ENCODE results near the gene ARL8B.

- TF ChIP-seq EZH2phosphoT487 (IDR thresholded peaks at IDR 0.05; ENCODE audit: borderline replicate concordance, low read length) (no peak), EZH2 (IDR thresholded peaks at IDR 0.05; ENCODE audit: low read length, unreplicated experiment) (no peak)
- TF ChIP-seq, protein P1, sequence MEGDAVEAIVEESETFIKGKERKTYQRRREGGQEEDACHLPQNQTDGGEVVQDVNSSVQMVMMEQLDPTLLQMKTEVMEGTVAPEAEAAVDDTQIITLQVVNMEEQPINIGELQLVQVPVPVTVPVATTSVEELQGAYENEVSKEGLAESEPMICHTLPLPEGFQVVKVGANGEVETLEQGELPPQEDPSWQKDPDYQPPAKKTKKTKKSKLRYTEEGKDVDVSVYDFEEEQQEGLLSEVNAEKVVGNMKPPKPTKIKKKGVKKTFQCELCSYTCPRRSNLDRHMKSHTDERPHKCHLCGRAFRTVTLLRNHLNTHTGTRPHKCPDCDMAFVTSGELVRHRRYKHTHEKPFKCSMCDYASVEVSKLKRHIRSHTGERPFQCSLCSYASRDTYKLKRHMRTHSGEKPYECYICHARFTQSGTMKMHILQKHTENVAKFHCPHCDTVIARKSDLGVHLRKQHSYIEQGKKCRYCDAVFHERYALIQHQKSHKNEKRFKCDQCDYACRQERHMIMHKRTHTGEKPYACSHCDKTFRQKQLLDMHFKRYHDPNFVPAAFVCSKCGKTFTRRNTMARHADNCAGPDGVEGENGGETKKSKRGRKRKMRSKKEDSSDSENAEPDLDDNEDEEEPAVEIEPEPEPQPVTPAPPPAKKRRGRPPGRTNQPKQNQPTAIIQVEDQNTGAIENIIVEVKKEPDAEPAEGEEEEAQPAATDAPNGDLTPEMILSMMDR (conservative IDR thresholded peaks at IDR 0.05; ENCODE audit: low read depth, low read length), result no peak
Measured at GRCh38 chr3:5090197-5090596, 31.9 kb upstream of the ARL8B start.

All from PC-3 (cell line).